ENCODE measurements around the gene GPR135.
"Not testable (repeated sequence)": the region's sequence is repeated elsewhere in the genome, so short reads cannot be mapped to it uniquely, and the experiment has no call there.

The GPR135 gene

DNA sequence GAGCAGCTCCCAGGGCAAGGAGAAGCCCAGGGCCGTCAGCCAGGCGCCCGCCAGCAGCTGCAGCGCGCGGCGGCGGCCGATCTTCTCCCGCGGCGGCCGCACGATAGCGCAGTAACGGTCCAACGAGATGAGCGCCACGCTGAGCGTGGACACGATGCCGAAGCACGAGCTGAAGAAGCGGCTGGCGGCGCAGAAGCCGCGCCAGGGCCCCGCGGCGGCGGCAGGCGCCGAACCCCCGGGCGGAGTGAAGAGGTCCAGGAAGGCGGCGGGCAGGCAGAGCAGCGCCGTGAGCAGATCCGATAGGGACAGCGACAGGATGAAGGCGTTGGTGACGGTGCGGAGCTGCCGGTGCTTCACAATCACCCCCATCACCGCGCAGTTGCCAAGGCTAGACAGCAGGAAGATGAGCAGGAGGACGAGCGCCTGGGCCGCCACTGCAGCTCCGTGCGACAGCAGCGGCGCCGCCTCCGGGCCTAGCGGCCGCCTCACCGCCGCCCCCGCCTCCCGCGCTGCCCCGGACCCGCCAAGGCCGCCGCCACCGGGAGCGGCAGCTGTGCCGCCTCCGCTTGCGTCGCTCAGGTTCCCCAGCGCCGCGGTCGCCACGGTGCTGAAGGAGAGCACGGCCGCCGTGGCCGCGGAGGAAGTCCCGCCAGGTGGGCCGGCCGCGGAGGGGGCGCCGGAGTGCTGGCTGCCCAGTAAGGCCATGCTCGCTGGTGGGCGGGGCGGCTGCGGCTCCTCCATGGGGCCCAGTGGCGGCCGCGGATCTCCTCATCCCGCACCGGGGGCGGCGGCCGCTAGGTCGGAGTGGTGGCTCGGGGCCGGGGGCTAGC, 479 bp downstream of the GPR135 start:
- DNase-seq: peak; percentile 64

DNA sequence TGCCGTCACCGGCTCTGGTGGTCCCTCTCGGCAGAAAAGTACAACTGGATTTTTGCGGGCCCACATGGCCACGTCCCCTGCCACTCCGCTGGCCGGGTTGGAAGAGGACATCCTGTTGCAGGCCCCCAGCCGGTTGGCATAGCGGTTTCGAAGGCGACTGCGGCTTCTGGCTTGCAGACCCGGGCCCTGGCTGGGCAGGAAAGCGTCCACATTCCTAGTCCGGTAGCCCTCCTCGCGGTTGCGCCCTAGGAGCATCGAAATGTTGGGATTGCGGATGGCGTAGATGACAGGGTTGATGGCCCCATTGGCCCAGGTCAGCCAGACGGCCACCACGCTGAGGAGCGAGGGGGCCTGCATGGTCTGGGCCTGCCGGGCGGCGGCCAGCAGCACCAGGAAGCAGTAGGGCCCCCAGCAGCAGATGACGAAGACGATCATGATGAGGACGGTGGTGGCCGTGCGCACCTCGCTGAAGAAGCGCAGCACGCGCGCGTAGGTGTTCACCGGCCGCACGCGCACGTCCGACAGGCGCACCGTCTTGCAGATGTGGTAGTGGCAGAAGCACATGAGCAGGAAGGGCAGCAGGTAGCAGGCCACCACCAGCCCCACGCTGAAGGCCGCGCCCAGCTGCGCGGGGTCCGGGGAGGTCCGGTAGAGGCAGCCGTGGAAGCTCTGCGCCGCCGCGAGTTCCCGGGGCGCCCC, 1.2 kb downstream of the GPR135 start:
- DNase-seq: no peak

DNA sequence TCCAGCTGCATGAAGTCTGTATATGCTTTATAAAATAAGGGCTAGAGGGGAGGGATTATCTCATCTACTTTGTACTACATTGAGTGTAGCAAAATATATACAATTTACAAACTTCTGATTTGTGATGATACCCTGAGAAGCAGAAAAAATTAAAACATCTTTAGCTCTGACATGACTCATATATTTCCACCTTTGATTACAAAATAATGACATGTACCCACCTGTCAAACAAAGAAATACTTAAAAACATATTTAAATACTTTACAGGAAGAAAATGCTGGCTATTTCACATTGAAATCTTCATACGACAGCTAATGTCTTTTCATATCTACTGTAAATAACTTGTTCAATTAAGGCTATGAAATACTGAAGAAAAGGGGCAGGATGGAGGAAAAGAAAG, 3.3 kb downstream of the GPR135 start:
- DNase-seq: no peak

DNA sequence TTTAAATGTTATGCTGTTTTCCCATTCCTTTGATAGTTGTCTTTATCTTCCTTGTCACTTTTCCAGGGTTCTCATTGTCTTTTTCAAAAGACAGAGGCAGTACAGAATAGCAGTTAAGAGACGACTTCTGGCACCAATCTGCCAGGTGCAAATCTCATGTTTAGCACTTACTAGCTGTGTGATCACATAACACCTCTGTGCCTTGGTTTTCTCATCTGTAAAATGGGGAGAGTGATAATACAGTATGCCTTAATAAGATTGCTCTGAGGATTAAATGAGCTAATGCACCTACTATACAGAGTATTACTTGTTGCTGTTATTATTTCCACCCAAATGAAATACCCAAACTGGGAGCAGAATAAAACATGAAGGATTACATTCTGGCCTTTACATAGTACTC, 4.8 kb downstream of the GPR135 start:
- no peak for DNase-seq

DNA sequence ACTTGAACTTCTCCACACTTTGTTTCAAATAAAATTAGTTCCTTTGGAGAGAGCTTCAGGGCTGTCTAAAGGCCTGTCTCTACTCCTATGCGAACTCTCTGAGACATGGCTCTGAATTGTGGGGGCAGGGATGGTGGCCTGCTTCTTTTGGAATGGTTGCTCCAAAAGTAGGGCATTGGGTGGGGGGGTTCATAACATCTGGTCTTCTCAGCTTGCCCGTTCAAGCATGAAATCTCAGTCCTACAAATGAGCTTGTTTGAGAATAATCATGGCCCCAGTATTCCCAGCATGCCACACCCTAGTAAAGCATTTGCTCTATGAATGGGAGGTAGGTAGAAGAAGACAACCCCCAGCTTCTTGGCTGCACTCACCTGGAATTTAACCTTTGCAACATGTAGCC, 6.7 kb downstream of the GPR135 start:
- DNase-seq: no peak

DNA sequence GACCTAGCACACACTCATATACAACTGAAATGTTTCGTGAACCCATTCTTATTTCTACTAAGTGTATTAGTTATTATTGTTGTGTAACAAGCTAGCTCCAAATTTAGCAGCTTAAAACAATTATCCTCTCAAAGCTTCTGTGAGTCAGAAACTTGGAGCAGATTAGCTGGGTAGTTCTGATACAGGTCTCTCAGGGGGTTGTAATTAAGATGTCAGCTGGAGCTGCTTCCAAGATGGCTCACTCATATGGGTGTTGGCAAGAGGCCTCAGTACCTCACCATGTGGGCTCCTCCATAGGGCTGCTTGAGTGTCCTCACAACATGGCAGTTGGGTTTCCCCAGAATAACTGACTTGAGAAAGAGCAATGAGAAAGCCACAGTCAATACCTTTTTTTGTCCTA, 9.8 kb downstream of the GPR135 start:
- no peak for DNase-seq

DNA sequence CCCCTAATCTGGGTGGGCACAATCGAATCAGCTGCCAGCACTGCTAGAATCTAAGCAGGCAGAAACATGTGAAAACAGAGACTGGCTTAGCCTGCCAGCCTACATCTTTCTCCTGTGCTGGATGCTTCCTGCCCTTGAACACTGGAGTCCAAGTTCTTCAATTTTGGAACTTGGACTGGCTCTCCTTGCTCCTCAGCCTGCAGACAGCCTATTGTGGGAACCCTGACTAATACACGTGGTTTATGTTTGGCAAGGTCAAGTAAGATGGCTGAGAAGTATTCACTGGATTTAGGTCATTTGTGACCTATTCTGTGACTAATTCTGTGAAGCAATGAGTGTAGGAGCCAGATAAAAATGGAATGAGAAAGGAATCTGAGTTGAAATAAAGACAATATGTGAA, 11.0 kb downstream of the GPR135 start:
- no peak for DNase-seq

DNA sequence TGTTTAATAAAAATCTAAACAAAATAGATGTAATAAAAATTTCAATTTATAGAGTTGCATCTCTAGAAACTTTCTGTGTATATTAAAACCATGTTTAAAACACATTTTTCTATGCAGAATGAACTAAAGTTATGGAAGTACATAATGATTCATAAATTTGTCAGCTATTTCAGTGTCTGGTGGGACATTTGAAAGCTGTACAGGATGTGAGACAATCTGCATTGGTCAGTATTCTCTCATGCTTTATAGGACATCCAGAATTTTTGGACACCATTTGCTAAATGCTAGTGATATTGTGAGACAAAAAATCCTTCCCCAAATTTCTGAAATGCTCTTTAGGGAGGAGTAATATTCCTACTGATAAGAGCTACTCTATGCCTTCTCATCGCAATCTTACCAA, 13.3 kb downstream of the GPR135 start:
- no peak for DNase-seq

DNA sequence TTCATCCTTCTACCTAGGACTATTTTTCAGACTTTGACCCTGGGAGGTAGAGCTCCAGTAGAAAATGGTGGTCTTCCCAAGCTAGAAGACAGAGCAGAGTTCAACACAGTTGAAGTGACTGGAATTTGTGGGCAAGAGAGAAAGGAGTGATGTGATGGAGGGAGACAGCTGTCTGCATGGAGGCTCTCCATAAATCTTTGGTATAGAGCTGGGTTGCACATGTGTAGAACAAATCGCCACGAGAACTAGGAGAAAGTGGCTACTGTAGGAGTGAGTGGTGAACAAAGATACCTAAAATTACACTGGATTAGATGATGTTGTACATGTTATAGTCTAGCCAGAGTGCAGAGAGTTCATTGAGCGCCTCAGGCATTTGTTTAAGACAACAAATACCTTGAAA, 14.5 kb downstream of the GPR135 start:
- no peak for DNase-seq

DNA sequence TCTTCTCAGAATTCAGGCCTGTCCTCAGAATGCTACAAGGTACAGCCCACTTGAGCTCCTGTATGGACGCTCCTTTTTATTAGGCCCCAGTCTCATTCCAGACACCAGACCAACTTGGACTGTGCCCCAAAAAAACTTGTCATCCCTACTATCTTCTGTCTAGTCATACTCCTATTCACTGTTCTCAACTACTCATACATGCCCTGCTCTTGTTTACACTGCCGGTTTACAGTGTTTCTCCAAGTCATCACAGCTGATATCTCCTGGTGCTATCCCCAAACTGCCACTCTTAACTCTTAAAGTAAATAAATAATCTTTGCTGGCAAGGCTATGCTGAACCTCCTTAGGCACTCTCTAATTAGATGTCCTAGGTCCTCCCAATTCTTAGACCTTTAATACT, 16.5 kb downstream of the GPR135 start:
- not testable (repeated sequence) for DNase-seq

DNA sequence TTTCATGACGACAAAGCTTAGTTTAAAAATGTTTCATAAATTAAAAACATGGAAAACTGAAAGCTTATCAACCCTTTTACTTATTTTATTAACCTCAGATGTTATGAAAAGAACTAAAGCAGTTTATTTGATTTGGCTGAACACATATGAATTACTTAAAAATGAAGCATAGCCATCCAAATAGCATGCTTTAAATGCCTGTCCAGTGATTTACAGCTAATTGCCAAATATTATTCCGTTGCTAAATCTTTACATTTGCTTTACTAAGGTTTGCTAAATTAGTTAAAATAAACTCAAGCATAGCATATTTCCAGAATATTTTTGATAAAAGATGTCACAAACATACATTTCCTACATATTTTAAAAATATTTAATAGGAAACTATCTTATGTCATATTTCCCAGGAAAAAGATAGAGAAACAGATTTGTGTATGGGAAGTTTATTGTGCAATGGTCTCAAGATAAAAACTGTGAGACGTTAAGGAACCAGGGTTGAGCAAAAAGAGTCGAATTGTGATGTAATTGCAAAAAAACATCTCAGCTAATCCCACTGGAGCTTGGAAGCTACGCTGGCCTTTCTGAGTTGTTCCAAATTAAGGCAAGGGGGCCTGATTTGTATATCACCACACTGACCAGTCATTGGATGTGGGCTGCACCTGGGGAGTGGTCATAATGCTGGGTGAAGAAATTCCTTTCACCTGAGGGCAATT, 25.8 kb downstream of the GPR135 start:
- DNase-seq: no peak

DNA sequence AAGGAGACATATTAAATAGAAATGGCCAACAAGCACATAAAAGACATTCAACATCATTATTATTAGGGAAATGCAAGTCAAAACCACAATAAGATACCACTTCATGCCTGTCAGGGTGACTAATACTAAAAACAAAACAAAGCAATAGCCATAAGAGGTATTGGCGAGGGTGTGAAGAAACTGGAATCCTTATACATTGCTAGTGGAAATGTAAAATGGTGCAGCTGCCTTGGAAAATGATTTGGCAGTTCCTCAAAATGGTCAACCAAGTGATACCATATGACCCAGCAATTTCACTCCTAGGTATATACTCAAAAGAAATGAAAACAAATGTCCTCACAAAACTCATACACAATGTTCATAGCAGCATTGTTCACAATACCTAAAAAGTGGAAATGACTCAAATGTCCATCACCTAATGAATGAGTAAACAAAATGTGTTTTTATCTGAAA, 27.0 kb downstream of the GPR135 start:
- DNase-seq: no peak

DNA sequence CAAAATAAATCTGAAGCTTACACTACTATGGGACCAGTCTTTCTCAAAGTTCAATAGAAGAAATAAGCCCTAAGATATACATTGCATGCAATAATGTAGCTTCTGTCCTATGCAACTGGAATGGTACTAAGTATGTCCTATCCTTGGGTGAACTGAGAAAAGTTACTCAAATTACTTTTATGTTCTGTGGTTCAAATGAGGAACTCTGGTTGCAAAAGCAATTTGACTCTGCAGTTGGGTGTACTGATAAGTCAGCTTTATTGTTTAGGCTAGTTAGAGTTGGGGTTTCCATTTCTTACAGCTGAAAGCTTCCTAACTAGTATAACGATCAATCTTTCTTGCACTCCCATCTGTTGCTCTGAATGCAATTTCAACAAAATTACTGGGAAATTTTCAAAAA, 29.2 kb downstream of the GPR135 start:
- no peak for DNase-seq

DNA sequence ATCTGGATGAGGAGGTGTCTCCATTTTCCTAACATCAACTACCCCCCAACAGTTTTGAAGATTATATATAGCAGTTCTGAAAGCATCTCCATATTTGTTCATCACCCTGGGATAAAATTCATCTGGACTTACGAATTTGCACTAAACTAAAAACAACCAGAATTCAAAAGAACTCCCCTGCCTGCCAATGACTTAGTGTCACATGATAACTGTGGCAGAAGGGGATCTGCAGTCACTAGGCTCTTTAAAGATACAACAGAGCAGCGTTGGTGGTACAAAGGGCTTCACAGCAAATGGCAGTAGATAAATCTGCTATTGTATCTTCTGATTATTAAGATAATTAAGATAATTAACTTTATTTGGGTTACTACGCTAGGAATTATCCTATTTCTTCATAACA, 30.1 kb downstream of the GPR135 start:
- DNase-seq: no peak

DNA sequence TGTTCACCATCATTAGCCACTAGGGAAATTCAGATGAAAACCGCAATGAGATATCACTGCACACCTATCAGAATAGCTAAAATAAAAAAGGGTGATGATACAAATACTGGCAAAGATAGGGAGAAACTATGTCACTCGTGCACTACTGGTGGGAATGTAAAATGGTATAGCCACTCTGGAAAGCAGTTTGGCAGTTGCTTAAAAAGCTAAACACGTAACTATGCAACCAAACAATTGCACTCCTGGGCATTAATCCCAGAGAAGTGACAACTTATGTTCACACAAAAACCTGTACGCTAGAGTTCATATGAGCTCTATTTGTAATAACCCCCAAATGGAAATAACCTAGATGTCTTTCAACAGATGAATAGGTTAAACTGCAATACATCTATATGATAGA, 35.4 kb downstream of the GPR135 start:
- DNase-seq: no peak

DNA sequence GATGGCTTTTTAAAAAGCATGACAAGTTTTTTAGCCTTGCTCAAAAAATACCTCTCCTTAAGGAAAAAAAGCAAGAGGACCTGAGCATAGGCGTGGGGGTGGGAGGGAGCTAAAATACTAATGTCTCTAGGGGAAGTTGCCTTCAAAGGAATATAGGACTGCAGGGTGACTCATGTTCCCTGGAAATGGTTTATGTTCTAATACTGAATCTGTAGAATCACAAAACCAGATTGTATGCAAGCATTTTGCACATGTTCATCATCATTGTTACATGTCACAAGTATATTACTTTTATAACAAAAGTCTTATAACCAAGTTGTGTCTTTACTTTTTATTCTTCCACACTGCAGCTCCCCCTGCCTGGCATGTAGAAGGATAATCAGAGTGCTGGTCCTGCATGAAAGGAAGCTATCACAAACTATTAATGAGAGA, 36.6 kb downstream of the GPR135 start:
- no peak for DNase-seq

DNA sequence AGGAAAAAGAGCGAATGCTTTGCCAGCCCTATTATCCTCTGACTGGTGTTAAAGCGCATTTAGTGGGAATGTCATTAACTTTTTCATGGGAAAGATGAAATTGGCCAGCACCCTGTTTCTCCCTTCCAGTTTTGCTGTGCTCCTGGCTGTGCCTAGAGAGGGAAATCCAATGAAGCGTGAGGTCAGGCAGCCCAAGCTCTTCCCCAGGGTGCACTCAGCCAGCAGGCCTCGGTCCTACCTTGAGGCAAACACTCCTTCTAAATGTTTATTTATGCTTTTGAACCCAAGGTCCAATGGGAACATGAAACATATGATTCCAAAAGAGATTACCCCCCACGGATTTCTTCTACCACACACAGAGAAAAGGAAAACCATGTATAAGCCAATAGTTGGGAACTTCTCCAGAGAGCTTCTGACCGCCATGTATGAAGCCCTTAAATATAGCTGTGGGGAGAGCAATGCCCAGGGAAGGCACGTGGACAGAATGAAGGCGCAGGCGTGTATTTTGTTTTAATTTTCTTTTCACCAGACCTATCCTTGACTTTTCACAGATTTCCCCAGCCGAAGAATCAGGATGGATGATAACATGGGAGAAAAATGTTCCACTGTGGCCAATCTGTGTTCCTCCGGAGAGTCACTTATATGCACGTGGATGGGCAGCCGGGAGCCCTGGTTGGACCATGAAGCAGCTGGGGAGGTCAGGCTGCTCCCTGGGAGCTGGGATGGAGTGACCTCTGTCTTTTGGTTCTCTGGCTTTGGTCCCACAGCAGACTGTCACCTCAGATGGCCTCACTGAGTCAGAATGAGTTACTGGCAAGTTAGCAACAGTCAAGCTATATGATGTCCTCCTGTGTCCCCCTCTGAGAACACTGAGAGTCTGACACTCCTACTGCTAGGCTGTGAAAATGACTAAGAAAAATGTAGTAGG, 37.3 kb downstream of the GPR135 start:
- DNase-seq: no peak

DNA sequence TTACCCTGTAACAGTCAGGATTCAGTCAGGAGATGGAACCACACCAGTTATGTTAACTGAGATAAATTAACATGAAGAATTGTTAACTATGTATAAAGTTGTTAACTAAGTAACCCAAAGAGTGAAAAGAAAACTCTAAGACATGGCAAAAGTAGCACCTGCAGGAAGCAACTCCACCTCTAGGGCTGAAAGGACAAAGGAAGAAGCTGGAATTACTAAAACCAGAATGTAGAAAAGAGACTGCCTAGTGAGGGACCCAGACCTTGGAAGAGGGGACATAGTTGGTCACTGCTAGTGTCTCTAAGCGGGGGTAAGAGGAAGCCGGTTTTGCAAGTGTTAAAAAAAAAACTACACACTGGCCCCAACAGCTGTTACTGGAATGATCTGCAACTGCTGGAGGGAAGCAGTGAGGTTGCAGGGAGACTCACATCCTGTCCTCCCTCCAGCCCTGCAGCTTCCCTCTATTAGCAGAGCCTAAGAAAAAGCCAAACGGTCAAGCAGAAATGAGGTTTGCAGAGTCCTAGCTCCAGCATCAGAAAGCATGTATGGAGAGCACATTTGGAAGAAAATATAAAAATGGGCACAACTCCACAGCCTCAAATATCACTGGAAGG, 39.8 kb downstream of the GPR135 start:
- DNase-seq: no peak

DNA sequence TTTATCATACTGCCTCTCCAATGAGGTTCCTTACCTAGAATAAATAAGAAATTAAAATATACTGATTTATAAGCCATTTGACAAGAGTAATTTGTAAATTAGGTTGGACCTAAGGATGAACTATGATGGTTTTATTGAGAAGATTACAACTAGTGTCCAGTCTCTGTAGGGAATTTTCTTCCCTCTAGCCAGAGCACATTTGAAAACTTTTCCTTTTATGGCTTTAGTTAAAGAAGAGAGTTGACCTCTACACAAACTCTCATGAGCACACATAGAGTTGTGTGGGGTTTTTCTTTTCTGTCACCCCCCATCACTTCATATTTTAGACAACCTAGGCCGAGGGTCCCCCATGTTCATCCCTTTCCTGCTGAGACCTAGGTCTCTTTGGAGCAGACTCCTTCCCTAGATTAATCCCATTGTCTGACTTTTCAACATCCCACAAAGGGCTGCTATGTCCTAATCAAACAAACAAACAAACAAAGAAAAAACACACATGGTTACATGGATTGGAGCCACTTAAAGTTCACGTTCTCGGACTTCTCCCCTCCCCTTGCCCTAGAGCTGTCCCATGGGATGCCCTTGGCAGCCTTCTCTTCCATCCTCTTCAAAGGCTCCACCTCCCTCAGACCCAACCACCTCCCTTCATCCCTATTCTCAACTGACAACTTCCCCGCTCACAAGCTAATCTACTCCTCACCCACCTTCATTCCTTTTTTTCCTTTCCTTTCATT, 40.7 kb downstream of the GPR135 start:
- DNase-seq: no peak

DNA sequence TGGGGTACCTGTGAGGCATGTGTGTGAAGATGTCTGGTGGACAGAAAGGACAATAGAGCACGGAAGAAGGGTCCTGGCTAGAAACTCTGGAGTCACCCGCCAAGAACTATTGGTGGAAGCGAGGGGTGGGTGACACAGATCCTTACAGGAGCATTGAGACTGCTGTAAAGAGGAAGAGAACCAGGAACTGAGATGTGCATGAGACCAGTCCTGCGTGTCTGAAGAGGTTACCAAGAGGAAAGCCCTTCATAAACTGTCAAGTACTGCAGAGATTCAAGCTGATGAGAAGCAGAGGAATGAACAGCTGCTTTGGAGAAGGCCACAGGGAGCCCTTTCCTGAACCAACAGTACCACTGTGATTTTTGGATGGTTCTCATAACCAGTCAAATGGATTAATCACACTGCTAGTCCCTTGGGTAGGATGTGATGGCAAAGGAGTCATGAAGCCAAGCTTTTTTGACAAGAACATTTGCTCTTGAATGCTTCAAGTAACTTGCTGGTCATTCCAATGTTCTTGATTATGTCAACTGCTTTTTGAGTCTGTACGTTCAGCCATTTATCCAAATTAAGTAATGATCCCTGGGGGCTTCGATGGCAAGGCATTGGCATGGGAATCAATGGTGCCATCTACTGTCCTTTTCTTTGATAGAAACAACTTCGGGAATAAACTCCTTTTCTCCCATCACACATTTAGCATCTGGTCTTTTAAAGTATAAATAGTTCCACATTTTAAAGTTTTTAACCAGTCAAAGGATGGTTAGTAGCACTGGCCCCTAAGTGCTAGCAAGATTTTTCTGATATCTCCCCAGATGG, 42.9 kb downstream of the GPR135 start:
- peak; percentile 26 for DNase-seq

DNA sequence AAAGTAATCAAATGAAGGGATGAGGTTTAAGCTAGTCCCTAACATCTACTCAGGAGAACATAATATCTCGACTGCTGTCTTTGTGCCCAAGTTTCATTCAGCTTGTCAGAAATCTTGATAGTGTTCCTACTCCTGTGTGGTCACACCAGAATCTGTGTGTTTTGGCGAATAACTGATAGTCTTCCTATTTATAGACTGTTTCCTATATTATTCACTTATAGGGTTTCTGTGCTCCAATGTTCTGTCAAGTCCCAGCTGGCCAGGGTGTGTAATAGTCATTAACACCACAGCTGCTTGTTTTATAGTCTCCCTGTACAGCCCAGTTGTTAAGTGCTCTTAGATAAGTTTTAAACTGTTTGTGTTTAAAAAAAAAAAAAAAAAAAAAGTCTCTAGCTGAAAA, 45.9 kb downstream of the GPR135 start:
- peak; percentile 25 for DNase-seq

All from NCI-H1105 (cell line).